Suppressor macrophage treated with lipopolysaccharide for 1 hour (primary cell): ENCODE measurements around the gene NACA.
"Not testable (repeated sequence)": the region's sequence is repeated elsewhere in the genome, so short reads cannot be mapped to it uniquely, and the experiment has no call there.

Source experiments
- DNase-seq, 3 donors: peaks; one replicate each; pipeline ENCODE4 v3.0.0-alpha.2; 2020 to 2022

The NACA gene

GRCh38 chr12:56723889-56724700 lies 1.0 kb downstream of the NACA start:
- peak; percentile 30 to 50 (median 50) for DNase-seq

- DNase-seq, result no peak
Measured at GRCh38 chr12:56723352-56723751, 1.7 kb downstream of the NACA start.

- no peak for DNase-seq
Measured at GRCh38 chr12:56722832-56723231, 2.3 kb downstream of the NACA start.

GRCh38 chr12:56721721-56722120 lies 3.4 kb downstream of the NACA start:
- DNase-seq, result no peak

GRCh38 chr12:56721216-56721615 lies 3.9 kb downstream of the NACA start:
- no peak for DNase-seq

- DNase-seq, result peak; percentile 54 to 62 (median 58)
Measured at GRCh38 chr12:56720731-56721151, 4.4 kb downstream of the NACA start.

GRCh38 chr12:56719056-56719455 lies 6.0 kb downstream of the NACA start:
- DNase-seq, result no peak

- DNase-seq, result no peak
Measured at GRCh38 chr12:56718636-56719035, 6.5 kb downstream of the NACA start.

GRCh38 chr12:56718149-56718548 lies 7.0 kb downstream of the NACA start:
- DNase-seq, result no peak

- DNase-seq, result no peak
Measured at GRCh38 chr12:56716933-56717880, 7.9 kb downstream of the NACA start.

GRCh38 chr12:56716458-56716857 lies 8.6 kb downstream of the NACA start:
- DNase-seq, result no peak

GRCh38 chr12:56715798-56716197 lies 9.3 kb downstream of the NACA start:
- DNase-seq, result no peak

- no peak for DNase-seq
Measured at GRCh38 chr12:56714431-56714929, 10.6 kb downstream of the NACA start.

- no peak for DNase-seq
Measured at GRCh38 chr12:56713345-56713744, 11.8 kb downstream of the NACA start.

GRCh38 chr12:56709759-56710376 lies 15.2 kb downstream of the NACA start:
- no peak for DNase-seq

GRCh38 chr12:56704522-56704921 lies 20.6 kb downstream of the NACA start:
- DNase-seq, result not testable (repeated sequence)

GRCh38 chr12:56699020-56699661 lies 26.0 kb downstream of the NACA start:
- DNase-seq, result peak; percentile 57 to 76 (median 59)

GRCh38 chr12:56695327-56696101 lies 29.6 kb downstream of the NACA start:
- DNase-seq, result no peak

GRCh38 chr12:56694161-56694560 lies 30.9 kb downstream of the NACA start:
- DNase-seq, result no peak

GRCh38 chr12:56688846-56689109 lies 36.3 kb downstream of the NACA start:
- DNase-seq, result no peak

GRCh38 chr12:56688129-56688845 lies 36.8 kb downstream of the NACA start, which contains the start of gene PTGES3:
Gene PTGES3, minus strand, starts transcription at chr12:56688284. Its CDS starts 285 bp downstream, at chr12:56687999.
- peak; percentile 98 to 99 (median 99) for DNase-seq
